Endometrial microvascular endothelial cells (primary cell): ENCODE data around the gene NBAS. TPM values are rescaled to one million over a fixed set of nuclear protein-coding genes. Genes with fewer than 3 reads are reported as not detected.

ENCODE experiments used
- in situ Hi-C: cut with HindIII; loops from 2 replicates; pipeline ENCODE4 v1.10.0; 2017; ENCODE audit warnings: low sequenced_read_pairs, low pct_unique_long_range_greater_than_20kb; ENCODE audit errors: inconsistent ontology term
- total RNA-seq: library from RNA; depleted of rRNA; stranded (reverse); fragments of >200 nt; gene quantifications from one replicate; pipeline ENCODE4 v1.2.3, GENCODE V29; 2015; ENCODE audit errors: inconsistent ontology term

The NBAS gene
- total RNA-seq, 1 donor from 2014 or later: 40.5 TPM

- in situ Hi-C loops: no loop called here
These were observed 257.3 kb downstream of the NBAS start for GRCh38 chr2:15303874-15304273.

DNA sequence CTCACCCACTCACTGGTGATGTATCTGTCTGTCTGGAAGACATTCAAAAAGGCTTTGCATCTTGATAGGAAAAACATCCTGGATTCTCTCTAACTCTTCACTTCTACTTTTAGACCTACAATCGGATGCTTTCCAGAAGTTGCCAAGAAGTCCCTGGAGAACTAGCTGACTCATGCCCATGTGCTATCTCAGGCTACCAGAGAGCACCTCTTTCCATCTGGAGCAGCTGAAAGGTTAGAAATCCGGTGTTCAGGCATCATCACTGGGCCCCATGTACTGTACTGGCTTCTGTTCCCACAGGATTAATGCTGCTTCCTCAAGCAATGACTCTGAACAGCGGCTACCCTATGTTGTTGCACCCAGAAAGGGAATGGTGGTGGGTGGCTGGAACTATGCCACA lies 259.0 kb downstream of the NBAS start:
- in situ Hi-C loops: no loop called here

DNA sequence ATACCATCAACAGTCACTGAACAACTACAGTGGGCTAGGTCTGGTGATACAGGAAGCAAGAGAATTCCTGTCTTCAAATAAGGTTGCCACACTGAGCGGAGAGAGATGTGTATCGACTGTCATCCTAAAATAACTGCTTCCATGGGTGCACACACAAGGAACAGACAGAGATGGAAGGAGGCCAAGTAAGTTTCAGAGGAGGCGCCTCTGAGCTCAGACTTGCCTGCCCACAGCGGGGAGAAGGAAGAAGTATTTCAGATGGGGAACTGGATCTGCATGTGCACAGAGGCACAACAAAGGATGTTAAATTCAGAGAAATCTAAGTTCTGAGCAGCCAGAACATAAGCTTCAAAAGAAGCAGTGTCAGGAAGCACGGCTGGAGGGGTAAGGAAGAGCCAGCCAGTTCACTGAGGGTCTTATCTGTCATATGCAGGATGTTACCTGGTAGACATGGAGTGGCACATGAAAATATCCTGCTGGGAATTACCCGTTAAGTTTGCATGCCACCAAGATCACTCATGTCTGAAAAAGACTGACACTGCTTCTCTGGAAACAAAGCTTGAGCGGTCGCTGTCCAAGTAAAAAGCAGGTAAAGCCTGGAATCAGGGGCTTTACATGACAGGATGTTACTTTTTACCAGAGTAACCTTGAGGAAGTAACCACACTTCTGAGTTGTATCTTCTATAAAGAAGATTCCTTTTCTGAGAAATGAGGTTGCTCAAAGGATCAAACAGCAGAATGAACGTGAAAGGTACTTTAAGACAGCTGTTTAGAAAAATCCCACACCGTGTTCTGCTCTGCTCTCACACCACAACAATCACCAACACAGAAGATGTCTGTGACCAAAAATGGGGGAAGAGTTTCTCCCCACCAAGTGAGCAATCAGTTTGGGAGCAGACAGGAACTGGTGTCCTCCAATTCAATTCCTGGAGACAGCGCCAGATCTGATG lies 260.2 kb downstream of the NBAS start:
- in situ Hi-C loops: no loop called here

DNA sequence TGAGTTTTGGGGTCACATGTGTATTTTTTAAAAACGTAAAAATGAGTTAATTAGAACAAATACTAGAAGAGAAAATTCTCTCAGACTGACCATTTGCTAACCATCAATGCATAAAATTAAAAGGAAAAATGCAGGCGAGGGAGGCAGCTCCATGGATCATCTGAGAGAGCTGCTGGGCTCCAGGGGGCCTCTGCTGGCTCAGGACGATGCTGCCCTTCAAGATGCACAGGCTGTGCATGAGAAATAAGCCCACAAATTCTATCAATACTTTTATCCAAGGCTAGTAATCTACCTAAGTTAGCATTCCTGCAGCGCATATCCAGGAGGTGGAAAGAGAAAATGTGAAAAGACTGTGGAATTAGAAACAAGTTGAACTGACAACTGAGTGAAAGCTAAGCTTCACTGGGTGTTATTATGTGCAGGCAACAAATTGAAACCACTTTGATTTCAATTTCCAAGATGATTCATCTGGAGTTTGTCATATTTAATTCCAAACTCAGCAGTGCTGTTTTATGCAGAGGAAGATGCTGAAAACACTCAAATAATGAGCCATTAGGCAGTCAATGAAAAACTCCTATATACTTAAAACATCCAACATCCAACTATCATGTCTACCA lies 261.1 kb downstream of the NBAS start:
- in situ Hi-C loops: no loop called here

GRCh38 chr2:15298770-15299169 lies 262.4 kb downstream of the NBAS start:
- in situ Hi-C loops: no loop called here

DNA sequence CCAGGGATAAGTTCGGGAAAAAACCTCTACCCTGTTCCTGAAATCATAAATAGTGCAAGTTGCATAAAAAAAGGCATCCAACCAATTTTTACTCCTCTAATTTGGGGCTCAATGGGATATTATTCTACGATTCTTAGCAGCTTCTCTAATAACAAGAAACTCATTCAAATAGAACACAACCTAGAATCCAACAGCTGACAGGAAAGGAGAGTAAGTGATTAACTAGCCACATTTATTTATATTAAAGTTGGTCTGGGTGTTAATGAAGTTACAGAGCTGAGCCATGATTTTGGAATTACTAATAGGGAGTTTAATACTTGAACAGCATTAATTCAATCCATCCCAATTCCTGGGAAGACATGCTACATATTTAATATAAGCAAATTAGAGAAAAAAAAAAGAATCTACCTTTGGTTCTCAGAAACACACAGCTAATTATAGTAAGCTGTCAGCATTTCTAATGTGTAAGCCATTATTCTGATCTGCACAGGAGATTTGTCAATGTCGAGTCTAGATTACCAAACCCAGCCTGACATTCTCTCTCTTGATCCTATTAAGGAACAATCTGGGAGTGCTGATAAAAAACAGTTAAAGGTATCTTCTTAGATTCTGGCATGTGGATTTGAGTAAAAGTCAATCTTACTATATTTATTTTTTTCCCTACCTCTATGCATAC lies 267.7 kb downstream of the NBAS start:
- in situ Hi-C loops: no loop called here

GRCh38 chr2:15287447-15288184 lies 273.5 kb downstream of the NBAS start:
- in situ Hi-C loops: no loop called here

- in situ Hi-C loops: no loop called here
These were observed 276.5 kb downstream of the NBAS start for GRCh38 chr2:15284614-15285013.

DNA sequence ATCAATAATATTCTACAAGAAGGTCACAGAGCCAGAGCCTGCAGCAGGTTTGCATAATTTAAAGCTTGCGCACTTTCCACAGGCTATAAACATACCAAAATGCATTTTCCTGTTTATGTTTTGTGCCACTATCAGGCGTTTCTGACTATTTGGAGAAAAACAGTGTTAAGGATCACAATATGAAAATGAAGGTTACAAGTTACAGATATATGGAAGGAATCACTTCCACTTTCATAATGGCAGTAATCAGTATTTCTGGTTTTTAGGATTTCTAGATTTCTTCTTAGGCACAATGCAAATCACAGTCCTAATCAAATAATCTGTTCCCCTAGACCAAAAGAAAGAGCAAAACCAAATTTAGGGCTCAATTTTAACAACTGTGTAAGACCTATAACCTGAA lies 279.5 kb downstream of the NBAS start:
- in situ Hi-C loops: no loop called here

- in situ Hi-C loops: no loop called here
These were observed 281.8 kb downstream of the NBAS start for GRCh38 chr2:15279201-15279876.

DNA sequence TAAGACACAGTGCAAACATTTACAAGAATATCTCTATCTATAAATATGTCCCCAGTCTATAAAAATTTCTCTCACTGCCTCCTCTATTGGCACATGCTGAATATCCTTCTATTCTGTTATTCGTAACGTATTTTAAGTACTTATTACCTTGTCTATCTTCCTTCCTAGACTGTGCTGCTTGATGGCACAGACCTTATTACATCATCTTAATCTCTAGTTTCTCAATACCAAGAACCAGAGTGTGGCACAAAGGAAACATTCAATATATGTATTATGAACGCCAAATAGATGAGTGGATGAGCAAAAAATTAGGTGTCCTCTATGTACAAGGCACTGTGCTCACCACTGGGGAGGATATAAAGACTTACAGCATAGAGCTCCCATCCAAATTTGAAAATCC lies 282.8 kb downstream of the NBAS start:
- in situ Hi-C loops: no loop called here

GRCh38 chr2:15275346-15275745 lies 285.8 kb downstream of the NBAS start:
- in situ Hi-C loops: no loop called here

GRCh38 chr2:15273452-15273851 lies 287.7 kb downstream of the NBAS start:
- in situ Hi-C loops: no loop called here

- in situ Hi-C loops: no loop called here
These were observed 288.2 kb downstream of the NBAS start for GRCh38 chr2:15272942-15273341.

GRCh38 chr2:15271941-15272542 lies 289.1 kb downstream of the NBAS start:
- in situ Hi-C loops: no loop called here

DNA sequence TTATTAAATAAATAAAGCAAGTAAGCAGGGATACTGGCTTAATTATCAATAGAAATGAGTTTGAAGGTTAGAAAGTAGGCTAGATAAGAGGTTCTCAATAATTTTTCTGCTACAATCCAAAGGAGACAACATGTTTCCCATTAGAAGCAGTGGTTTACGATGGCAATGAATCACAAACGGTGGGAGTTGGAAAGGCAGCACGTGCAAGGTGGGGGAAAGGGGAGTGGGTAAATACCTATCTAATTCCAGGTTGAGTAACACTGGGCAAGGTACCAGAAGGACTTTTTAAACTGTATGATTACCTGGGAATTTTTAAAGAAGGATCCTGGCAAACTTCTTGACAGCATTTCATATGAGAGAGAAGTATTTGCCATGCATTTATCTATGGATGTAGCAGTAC lies 289.9 kb downstream of the NBAS start:
- in situ Hi-C loops: no loop called here

DNA sequence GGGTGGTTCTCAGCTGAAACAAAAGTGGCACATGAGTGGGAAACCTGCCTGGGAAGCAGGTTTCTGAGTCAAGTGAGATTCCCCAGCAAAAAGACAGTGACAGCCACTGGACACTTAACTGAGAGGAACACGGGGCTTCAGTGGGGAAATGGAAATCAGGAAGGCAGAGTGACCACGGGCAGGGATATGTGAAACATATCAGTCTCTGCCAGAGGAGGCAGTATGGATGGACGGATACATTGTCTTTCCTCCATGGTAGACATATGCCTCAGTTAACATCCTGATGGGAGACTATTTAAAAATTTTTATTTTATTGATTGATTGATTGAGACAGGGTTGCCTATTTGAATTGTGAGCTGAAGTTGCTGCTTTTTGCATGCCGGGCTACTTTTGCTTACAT lies 292.1 kb downstream of the NBAS start:
- in situ Hi-C loops: no loop called here

DNA sequence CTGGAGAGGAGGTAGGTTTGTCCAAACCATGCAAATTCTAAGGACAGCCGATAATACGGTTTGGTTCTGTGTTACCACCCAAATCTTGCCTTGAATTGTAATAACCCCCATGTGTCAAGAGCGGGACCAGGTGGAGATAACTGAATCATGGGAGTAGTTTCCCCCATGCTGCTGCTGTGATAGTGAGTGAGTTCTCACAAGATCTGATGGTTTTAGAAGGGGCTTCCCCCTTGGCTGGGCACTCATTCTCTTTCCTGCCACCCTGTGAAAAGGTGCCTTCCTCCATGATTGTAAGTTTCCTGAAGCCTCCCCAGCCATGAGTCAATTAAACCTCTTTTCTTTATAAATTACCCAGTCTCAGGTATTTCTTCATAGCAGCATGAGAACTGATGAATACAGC lies 295.2 kb downstream of the NBAS start:
- in situ Hi-C loops: no loop called here
